HL-60/S4 (cell line): ENCODE data around the gene SEMA6B.

Source experiments
- in situ Hi-C: fragments of 300-500 bp; cut with MboI; formaldehyde crosslinking; loops from 2 replicates; pipeline ENCODE4 v1.14.3; 2022; ENCODE audit warnings: low sequenced_read_pairs

The SEMA6B gene

DNA sequence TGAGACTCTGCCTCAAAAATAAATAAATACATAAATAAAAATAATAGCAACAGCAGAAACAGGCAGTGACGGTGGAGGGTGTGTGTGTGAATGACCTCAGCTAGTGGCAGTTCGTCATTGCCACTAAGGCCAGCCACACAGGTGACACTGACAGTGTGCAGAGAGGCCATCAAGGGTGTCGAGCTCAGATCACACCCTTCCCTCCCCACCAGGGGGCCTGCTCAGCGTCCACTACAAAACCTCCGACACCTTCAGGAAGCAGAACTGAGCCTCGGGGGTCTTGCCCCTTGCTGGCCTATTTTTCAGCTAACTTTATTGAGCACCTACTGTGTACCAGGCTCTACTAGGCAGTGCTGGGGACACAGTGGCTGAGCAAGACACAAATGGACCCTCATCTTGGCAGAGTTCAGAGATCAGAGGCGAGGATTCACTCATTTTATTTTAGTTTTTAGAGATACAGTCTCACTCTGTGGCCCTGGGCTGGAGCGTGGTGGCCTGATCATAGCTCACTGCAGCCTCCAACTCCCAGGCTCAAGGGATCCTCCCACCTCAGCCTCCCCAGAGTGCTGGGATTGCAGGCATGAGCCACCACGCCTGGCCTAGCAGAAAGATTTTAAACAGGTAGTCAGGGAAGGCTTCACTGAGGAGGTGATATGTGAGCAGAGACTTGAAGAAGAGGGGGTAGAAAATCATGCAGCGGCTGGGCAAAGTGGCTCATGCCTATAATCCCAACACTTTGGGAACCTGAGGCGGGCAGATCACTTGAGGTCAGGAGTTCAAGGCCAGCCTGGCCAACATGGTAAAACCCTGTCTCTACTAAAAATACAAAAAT lies 30.3 kb upstream of the SEMA6B start:
- in situ Hi-C loops, result no loop called here

DNA sequence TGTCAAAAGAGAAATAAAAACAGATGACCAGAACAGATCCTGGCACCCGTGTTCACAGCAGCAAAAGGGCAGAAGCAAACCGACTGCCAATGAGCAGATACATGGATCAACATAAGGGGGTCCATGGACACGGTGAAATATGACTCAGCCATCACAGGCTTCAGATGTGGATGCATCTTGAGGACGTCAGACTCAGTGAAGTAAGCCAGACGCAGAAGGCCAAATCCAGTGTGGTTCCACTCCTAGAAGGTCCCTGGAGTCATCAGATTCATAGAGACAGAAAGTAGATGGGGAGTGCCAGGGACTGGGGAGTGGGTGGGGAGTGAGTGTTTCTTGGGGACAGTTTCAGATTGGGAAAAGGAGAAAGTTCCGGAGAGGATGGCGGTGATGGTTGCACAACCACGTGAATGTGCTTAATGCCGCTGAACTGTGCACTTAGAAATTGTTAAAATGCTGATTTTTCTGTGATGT lies 28.8 kb upstream of the SEMA6B start:
- in situ Hi-C loops, result no loop called here

DNA sequence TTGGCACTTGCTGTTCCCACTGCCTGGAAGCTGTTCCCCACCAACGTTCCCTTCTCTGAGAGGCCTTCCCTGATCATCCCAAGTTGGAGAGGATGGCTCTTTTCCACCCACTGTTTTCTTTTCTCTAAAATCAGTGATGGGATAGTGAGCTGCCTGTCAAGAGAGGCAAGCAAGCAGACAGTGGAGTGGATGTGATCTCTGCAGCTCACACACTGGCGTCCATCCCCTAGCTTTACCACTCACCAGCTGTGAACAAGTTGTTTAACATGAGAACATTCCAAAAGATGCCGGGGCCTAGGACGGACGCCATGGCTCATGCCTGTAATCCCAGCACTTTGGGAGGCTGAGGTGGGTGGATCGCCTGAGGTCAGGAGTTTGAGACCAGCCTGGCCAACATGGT lies 28.0 kb upstream of the SEMA6B start:
- in situ Hi-C loops, result no loop called here

DNA sequence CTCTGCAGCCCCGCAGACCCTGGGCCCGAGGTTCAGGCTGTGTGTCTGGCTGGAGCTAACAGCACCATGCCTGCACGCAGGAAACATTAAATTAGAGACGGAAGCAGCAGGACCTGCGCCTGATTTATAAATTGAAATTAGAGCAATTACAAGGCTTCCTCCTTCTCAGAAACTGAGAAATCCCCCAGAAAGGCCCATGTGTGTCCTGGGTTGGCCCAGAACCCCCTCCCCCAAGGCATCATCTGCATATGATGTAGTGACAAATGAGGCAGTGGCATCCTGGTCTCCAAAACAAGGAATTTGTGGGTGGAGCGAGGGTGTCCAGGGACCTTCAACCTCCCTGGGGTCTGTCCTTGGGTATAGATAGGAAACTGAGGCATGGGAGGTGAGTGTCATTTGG lies 27.2 kb upstream of the SEMA6B start:
- in situ Hi-C loops, result no loop called here

DNA sequence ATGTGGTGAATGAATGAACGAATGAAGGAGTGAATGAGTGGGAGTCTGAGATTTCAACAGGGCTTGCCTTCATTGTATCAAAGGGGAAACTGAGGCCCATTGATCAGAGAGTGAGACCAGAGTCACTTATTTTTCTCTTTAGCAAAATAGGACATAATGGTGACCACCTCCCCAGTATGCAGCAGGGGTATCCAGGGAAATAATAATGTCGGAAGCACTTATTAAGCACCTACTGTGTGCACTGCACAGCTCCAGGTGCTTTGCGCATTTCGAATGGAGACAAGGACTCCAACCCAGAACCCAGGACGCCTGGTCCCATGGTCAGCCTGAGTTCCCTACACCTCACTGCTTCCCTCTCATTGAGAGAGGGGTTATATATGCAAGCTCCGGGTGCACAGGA lies 26.8 kb upstream of the SEMA6B start:
- in situ Hi-C loops, result no loop called here

DNA sequence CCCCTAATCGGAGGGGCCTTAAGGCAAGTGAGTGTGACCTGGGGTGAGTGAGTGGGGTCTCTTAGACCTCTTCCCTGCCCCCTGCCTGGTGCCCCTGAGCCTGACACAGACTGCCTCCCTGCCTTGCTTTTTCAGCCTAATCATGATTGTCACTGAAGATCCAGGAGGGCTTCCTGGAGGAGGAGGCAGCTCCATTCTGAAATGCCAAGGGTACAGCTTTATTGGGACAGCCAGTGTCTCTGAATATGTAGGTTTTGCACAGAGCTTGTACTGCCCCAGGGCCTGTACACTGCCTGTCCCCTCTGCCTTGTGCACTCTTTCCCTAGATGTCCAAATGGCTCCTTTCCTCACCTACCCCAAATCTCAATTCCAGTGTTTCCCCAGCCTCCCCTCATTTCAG lies 26.1 kb upstream of the SEMA6B start:
- in situ Hi-C loops, result no loop called here

DNA sequence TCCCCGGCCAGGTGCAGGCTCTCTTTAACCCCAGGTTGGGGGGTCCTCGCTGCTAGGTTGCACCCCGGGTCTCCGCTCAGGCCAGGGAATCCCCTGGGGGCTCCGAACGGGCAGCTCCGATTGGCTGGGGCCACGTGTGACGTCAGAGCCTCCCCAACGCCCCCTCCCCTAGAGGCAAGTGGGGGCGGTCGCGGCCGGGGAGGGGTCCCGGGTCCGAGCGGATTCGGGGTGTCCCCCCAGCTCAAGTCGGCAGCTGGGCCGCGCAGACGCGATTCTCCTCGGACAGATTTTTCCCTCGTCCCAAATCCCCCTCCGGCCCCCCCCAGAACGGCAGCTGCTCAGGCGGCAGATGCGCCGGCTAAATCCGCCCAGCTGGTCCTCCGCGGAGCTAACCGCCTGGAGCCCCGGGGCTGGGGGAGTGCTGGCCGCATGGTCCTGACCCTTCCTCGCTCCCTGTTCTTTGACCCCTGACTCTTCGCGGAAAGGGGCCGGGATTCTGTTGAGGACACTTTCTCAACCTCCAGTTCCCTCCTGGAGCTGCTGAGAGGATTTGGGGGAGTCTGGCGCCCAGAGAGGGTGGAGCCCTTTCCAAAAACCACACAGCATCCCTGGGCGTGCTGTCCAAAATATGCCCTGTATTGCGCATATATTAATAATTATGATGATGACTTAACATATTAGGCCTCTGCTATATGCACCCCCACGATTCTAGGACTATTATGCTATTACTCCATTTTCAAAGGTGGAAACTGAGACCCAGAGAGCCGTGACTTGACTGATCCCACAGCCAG lies 25.4 kb upstream of the SEMA6B start:
- in situ Hi-C loops, result no loop called here

DNA sequence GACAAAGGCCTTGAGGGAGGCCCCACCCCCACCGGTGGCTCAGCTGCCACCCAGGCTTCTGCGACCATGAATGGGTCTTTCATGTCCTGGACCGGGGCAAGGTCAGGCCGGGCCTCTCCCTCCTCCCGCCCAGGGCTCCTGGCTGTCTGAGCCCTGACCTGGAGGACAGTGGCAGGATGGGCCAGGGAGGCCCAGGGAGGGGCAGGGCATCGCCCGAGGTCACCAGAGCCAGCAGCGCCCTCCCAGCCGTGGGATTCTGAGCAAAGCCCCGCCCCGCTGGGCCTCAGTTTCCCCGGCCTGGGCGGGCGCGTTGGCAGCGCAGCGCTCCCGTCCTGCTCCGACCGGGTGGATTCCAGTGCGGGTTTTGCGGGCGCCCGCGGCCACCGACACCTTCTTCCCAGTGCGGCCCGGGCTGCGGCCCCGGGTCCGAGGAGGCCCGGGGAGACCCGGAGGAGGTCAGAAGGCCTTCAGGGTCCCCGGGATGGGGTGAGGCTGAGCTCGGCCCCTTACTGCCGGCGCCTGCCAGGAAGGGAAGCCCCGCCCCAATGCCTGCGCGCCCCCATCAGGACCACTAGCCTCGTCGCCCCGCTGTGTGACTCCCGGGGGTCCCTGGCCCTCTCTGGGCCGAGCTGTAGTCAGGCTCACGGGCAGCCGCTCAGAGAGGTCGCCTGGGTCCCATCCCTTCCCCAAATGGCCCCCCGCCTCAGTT lies 24.6 kb upstream of the SEMA6B start:
- in situ Hi-C loops, result no loop called here

DNA sequence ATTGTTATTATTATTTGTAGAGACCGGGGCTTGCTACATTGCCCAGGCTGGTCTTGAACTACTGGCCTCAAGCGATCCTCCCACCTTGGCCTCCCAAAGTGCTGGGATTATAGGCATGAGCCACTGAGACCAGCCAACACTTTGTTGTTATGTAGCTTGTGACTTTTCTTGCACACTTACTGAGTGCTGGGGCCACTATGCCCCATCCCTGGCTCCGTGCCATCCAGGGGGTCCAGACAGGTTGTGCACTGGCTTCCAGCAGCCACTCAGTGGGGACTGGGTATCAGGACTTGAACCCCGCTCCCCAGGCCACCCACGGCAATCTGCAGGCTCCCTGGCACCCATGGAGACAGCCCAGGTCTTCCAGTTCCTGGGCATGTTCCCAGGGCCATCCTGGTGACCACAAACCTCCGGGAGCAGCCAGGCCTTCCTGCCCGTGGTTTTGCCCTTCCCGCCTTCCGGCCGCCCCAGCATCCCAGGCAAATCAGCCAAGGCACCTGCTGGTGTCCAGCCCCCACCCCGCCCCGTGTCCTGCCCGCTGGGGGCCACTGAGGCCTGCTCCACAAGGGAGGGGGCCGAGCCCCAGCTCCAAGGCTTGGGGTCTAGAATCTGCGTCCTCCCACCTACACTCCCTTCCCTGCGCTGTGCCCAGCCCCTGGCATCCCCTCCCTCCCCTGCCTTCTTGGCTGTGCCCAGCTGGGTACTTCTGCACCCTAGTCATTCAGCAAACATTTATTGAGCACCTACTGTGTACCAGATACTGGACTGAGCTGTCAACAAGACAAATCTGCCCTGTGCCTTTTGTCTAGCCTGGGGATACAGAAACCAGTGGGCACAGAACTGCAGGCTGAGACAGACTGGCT lies 23.7 kb upstream of the SEMA6B start:
- in situ Hi-C loops, result no loop called here

DNA sequence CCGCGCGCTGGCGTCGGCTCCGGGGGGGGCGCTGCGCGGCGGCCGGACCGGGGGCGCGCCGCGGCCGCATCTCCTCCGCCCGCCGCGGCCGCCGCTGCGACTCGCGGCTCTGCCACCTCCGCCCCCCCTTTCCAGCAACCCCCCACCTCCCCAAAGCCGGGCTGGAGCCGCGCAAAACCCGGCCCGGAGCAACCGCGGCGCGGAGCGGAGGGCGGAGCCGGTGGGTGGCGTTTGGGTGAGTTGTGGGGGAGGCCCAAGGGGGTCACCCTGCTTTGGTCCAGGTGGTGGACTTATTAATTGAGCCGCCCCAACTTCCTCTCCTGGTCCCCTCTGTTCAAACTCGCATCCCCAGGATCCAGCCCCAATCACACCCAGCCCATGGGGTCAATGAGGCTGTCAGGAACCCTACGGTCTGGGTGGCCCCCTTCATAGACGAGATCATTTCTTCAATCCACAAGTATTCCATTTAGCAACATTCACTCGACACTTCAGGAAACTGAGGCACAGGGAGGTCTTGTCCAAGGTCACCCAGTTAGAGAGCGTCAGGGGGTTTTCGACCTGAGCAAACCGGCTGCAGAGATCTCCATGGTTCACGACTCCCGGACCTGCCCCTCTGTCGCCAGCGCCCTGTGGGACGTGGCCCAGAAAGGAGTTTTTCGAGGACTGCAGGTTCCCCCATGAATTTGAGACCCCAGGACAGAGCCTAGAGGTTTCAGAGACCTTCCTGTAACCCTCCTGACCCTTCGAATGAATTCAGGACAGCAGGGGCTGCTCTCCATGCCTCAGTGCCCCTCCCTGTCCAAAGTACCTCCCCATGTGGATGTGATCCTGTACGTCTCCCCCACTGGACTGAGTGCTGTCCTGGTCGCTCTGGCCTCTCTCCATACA lies 22.4 kb upstream of the SEMA6B start:
- in situ Hi-C loops, result no loop called here

DNA sequence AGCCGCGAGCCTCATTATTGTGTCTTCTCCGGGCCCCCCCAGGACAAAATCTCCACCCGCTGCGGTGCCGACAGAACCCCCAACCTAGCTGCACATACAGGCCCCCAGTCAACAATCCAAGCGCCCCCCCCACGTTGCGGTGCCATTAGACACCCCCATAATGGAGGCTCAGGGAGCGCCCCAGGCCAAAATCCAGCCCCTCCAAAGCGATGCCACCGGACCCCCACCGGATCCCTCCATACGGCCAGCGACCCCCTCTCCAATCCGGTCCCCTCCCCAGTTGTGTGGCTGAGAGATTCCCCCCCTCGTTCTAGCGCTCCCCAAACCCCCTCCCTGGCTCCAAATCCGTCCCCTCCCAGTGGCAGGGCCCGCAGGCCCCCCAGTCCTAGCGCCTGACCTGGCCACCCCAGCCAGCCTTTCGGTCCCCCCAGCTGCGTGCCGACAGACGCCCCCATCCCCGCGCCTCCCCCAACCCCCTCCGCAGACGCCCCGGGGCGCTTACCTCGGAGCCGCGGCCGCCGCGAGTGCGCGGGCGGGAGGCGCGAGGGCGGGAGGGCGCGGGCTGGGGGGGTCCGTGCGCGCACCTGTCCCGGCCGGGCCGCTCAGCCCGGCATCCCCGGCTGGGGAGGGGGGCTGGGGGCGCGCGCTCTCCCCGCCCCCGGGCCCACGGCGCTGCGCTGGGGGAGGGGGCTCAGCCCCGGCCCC lies 21.6 kb upstream of the SEMA6B start:
- in situ Hi-C loops, result no loop called here

DNA sequence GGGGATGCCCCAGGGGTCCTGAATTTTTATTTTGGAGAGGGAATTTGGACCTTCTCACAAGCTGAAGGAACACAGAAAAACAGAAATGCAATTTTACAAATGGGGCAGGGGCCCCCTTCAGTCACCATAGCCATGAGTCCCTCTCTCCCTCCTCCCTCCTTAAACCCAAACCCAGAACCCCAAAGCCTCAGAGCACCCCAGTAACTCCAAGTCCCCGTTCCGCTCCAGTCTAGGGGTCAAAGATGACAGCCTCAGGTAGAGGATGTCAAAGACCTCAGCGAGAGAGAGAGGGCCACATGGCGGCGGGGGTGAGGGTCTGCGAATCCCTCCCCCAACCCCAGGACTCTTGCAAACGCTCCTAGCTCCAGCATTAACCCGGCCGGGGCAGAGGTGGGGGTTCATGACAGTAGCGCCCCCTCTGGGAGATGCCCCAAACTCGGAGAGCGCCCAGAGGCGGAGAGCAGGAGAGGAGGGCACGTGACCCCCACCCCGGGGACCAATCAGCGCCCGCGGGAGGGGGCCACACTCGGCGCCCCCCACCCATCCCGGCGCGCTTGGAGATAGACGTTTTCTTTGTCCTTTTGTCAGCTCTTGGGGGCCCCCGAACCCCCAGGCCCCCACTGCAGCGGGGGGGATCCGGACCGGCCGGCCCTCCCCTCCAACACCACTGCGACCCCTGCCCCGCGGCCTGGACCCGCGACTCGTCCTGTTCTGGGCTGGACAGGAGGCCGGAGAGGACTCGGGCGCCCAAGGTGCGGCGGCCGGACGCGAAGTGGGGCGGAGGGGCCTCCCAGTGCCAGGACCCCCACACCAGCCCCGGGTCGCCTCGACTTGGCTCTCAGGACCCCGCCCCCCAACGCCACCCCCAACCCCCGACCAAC lies 20.8 kb upstream of the SEMA6B start:
- in situ Hi-C loops, result no loop called here

DNA sequence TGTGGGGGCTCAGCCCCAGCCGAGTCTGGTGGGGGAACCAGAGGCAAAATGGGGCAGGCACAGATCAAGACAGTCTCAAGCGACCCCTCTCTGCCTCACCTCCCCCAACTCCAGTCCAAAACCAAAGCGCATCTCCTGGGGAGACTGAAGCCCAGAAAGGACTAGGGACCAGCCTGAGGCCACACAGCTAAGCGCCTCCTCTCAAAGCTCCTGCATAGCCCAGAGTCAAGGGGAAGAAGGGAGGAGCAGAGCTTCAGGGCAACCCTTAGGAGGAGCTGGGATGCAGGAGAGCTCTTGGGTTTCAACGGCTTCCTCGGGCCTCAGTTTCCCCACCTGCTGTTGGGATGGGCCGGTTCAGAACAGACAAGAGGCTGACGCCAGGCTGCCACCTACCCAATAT lies 19.9 kb upstream of the SEMA6B start:
- in situ Hi-C loops, result loop anchor here (5.0 kb wide), 1 partner anchor 53 kb away; no protein-coding TSS in a partner anchor

DNA sequence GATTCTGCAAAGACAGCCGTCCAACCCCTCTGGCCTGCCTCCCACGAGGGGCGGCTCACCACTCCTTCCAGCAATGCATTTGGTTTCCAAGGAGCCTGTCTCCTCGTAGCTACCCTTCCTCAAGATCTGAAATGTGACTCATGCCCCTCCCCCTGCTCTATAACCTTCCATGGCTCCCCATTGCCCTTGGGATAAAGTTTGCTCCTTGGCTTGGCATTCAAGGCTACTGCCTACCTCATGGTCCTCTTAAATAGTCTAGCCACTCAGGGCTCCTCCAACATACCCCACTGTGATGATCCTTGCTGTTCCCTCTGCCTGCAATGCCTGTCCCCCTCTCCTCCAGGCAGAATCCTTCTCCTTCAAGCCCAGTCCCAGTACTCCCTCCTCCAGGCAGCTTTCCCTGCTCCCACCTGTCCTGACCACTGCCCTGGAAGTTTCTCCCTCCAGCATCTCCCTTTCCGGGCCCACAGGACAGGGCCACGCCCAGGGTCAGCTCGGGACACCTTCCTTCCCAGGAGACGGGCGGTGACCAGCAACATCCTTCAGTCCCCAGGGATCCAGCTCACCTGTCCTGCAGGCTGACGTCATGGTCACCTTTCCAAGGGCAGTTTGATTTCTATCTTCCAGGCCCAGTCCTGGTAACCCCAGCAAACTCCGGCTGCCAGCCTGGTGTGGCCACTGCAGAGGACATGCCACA lies 19.2 kb upstream of the SEMA6B start:
- in situ Hi-C loops, result loop anchor here (5.0 kb wide), 1 partner anchor 54 kb away; no protein-coding TSS in a partner anchor

DNA sequence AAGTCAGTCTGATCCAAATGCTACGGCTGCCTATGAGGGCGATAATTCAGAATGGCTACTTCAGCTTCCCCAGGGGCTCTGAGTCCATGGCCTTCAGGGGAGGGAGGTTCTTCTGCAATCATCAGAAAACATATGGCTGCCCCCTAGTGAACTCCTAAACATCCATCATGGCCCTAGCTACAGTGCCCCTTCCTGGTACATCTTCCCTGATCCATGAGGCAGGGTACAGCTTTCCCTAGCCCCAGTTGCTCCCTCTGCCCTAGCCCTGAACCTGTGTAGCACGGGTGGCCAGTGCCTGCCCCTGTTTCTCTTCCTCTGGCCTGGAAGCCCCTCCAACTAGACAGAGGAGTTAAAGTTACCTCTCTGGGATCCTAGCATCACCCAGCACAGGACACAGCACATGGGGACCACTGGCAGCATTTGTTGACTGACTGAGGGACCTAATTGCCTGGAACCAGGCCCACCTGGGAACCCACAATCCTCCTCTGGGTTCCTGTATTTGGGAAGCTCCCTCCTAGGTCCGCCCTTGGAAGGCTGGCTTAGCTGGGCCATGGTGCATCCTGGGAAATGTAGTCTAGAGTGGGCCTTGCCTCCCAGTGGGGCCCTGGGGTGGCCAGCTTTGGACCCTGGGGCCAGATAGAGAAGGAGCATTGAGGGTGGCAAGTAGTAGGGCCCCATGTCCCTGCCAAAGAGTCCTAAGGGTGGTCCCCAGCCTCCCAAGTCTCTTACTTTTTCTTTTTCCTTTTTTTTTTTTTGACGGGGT lies 17.7 kb upstream of the SEMA6B start:
- in situ Hi-C loops, result loop anchor here (5.0 kb wide), 1 partner anchor 55 kb away; no protein-coding TSS in a partner anchor
